ENCODE results near the gene P2RY1.

GRCh38 chr3:152835601-152836102 is 721 bp downstream of the P2RY1 start:
- no peak for TF ChIP-seq CTCF (IDR thresholded peaks at IDR 0.05 in 4 of 5, conservative IDR thresholded peaks at IDR 0.05 in 1 of 5)
- no peak for TF ChIP-seq POLR2A (IDR thresholded peaks at IDR 0.05)
